Inflammatory macrophage treated with lipopolysaccharide for 1 hour (primary cell): ENCODE results near the gene CTTNBP2NL.
"Not testable (repeated sequence)": the region's sequence is repeated elsewhere in the genome, so short reads cannot be mapped to it uniquely, and the experiment has no call there.

ENCODE experiments used
- DNase-seq, 2 donors: peaks; one replicate each; pipeline ENCODE4 v3.0.0-alpha.2; 2020 to 2022

CTTNBP2NL gene

GRCh38 chr1:112429749-112430148, 33.7 kb downstream of the CTTNBP2NL start:
- peak in 1 of 2 donors; percentile 30 for DNase-seq

GRCh38 chr1:112431038-112431437, 35.0 kb downstream of the CTTNBP2NL start:
- DNase-seq = peak; percentile 57 to 85

GRCh38 chr1:112435448-112435847, 39.4 kb downstream of the CTTNBP2NL start:
- DNase-seq = no peak

GRCh38 chr1:112436384-112437156, 40.6 kb downstream of the CTTNBP2NL start:
- DNase-seq = no peak

- not testable (repeated sequence) for DNase-seq
These were observed 42.1 kb downstream of the CTTNBP2NL start for GRCh38 chr1:112438156-112438555.

- no peak for DNase-seq
These were observed 43.6 kb downstream of the CTTNBP2NL start for GRCh38 chr1:112439592-112439991.

- no peak for DNase-seq
These were observed 44.6 kb downstream of the CTTNBP2NL start for GRCh38 chr1:112440574-112440973.

- DNase-seq = no peak
These were observed 48.3 kb downstream of the CTTNBP2NL start for GRCh38 chr1:112444269-112444668.

GRCh38 chr1:112445596-112445995, 49.6 kb downstream of the CTTNBP2NL start:
- no peak for DNase-seq

GRCh38 chr1:112446411-112446810, 50.4 kb downstream of the CTTNBP2NL start:
- no peak for DNase-seq

- no peak for DNase-seq
These were observed 53.1 kb downstream of the CTTNBP2NL start for GRCh38 chr1:112448904-112449629.

GRCh38 chr1:112449630-112449983, 53.6 kb downstream of the CTTNBP2NL start:
- DNase-seq = no peak

GRCh38 chr1:112450773-112451172, 54.8 kb downstream of the CTTNBP2NL start:
- DNase-seq = no peak

- not testable (repeated sequence) for DNase-seq
These were observed 55.3 kb downstream of the CTTNBP2NL start for GRCh38 chr1:112451301-112451700.

- DNase-seq = no peak
These were observed 57.9 kb downstream of the CTTNBP2NL start for GRCh38 chr1:112453876-112454275.

- no peak for DNase-seq
These were observed 58.3 kb downstream of the CTTNBP2NL start for GRCh38 chr1:112454316-112454715.

- DNase-seq = no peak
These were observed 61.2 kb downstream of the CTTNBP2NL start for GRCh38 chr1:112457241-112457640.

GRCh38 chr1:112457955-112458354, 61.9 kb downstream of the CTTNBP2NL start:
- peak; percentile 71 to 74 for DNase-seq

GRCh38 chr1:112458756-112459155, 62.7 kb downstream of the CTTNBP2NL start:
- no peak for DNase-seq

GRCh38 chr1:112460615-112461014, 64.6 kb downstream of the CTTNBP2NL start:
- no peak for DNase-seq

- DNase-seq = no peak
These were observed 65.3 kb downstream of the CTTNBP2NL start for GRCh38 chr1:112461200-112461871.

GRCh38 chr1:112462953-112463279, 66.9 kb downstream of the CTTNBP2NL start:
- DNase-seq = no peak

GRCh38 chr1:112464501-112464900, 68.5 kb downstream of the CTTNBP2NL start:
- DNase-seq = no peak

GRCh38 chr1:112465122-112465521, 69.1 kb downstream of the CTTNBP2NL start:
- peak in 1 of 2 donors; percentile 8 for DNase-seq
